ENCODE data around the gene GGA2.
"Not testable (repeated sequence)": the region's sequence is repeated elsewhere in the genome, so short reads cannot be mapped to it uniquely, and the experiment has no call there.

The GGA2 gene

GRCh38 chr16:23469814-23470213 is 40.5 kb downstream of the GGA2 start:
- no peak overlapping the region for H3K4me3 ChIP-seq (ENCODE audit: extremely low read depth, insufficient read depth, low read length, poor library complexity, severe bottlenecking)
- H3K36me3 ChIP-seq (ENCODE audit: control insufficient read depth, insufficient read depth, low read length): peaks cover 80% of the 10 kb centered on the region
- H3K27ac ChIP-seq (ENCODE audit: low read depth, low read length, severe bottlenecking): no peak overlapping the region
- H3K4me1 ChIP-seq (ENCODE audit: control insufficient read depth, insufficient read depth, low read length, poor library complexity, severe bottlenecking): no peaks in the 10 kb centered on the region
- H3K9me3 ChIP-seq (ENCODE audit: control insufficient read depth, low read length): no peaks in the 10 kb centered on the region
- WGBS, 2 experiments (ENCODE audit: insufficient coverage in 2 of 2): 85 to 91% methylated on average over 6 of the region's 6 CpGs

- peaks cover 75% of the 10 kb centered on the region for H3K36me3 ChIP-seq (ENCODE audit: control insufficient read depth, insufficient read depth, low read length)
- H3K9me3 ChIP-seq (ENCODE audit: control insufficient read depth, low read length): no peaks in the 10 kb centered on the region
- no peak overlapping the region for H3K4me3 ChIP-seq (ENCODE audit: extremely low read depth, insufficient read depth, low read length, poor library complexity, severe bottlenecking)
- 95 to 100% methylated on average over 2 of the region's 4 CpGs for WGBS, 2 experiments (ENCODE audit: insufficient coverage in 2 of 2)
- H3K4me1 ChIP-seq (ENCODE audit: control insufficient read depth, insufficient read depth, low read length, poor library complexity, severe bottlenecking): no peaks in the 10 kb centered on the region
- no peak overlapping the region for H3K27ac ChIP-seq (ENCODE audit: low read depth, low read length, severe bottlenecking)
Observed at GRCh38 chr16:23466162-23466885, 44.0 kb downstream of the GGA2 start.

GRCh38 chr16:23465179-23465578 is 45.1 kb downstream of the GGA2 start:
- no peaks in the 10 kb centered on the region for H3K9me3 ChIP-seq (ENCODE audit: control insufficient read depth, low read length)
- no peak overlapping the region for H3K4me3 ChIP-seq (ENCODE audit: extremely low read depth, insufficient read depth, low read length, poor library complexity, severe bottlenecking)
- H3K36me3 ChIP-seq (ENCODE audit: control insufficient read depth, insufficient read depth, low read length): peaks cover 80% of the 10 kb centered on the region
- no peak overlapping the region for H3K27ac ChIP-seq (ENCODE audit: low read depth, low read length, severe bottlenecking)
- no peaks in the 10 kb centered on the region for H3K4me1 ChIP-seq (ENCODE audit: control insufficient read depth, insufficient read depth, low read length, poor library complexity, severe bottlenecking)
- 88 to 94% methylated on average over 2 of the region's 2 CpGs for WGBS, 2 experiments (ENCODE audit: insufficient coverage in 2 of 2)

- 100% methylated on average over 1 of the region's 1 CpG for WGBS, 2 experiments (ENCODE audit: insufficient coverage in 2 of 2)
- Histone ChIP-seq H3K36me3 (ENCODE audit: control insufficient read depth, insufficient read depth, low read length) (peaks cover 75% of the 10 kb centered on the region), H3K4me1 (ENCODE audit: control insufficient read depth, insufficient read depth, low read length, poor library complexity, severe bottlenecking) (no peaks in the 10 kb centered on the region), H3K9me3 (ENCODE audit: control insufficient read depth, low read length) (no peaks in the 10 kb centered on the region), H3K4me3 (ENCODE audit: extremely low read depth, insufficient read depth, low read length, poor library complexity, severe bottlenecking) (no peak overlapping the region), H3K27ac (ENCODE audit: low read depth, low read length, severe bottlenecking) (no peak overlapping the region)
Observed at GRCh38 chr16:23464196-23464595, 46.1 kb downstream of the GGA2 start.

- not testable (repeated sequence) for H3K27ac ChIP-seq (ENCODE audit: low read depth, low read length, severe bottlenecking); H3K4me3 ChIP-seq (ENCODE audit: extremely low read depth, insufficient read depth, low read length, poor library complexity, severe bottlenecking)
- H3K36me3 ChIP-seq (ENCODE audit: control insufficient read depth, insufficient read depth, low read length): peaks cover 67% of the 10 kb centered on the region
Observed at GRCh38 chr16:23462994-23463393, 47.3 kb downstream of the GGA2 start.

GRCh38 chr16:23453338-23454052 is 56.8 kb downstream of the GGA2 start:
- H3K27ac ChIP-seq (ENCODE audit: low read depth, low read length, severe bottlenecking): peak overlapping the region; percentile 45
- H3K4me1 ChIP-seq (ENCODE audit: control insufficient read depth, insufficient read depth, low read length, poor library complexity, severe bottlenecking): no peaks in the 10 kb centered on the region
- H3K36me3 ChIP-seq (ENCODE audit: control insufficient read depth, insufficient read depth, low read length): peaks cover 17% of the 10 kb centered on the region
- 36 to 49% methylated on average over 18 to 26 of the region's 37 CpGs for WGBS, 2 experiments (ENCODE audit: insufficient coverage in 2 of 2)
- H3K4me3 ChIP-seq (ENCODE audit: extremely low read depth, insufficient read depth, low read length, poor library complexity, severe bottlenecking): peak overlapping the region; percentile 81
- H3K9me3 ChIP-seq (ENCODE audit: control insufficient read depth, low read length): no peaks in the 10 kb centered on the region

More at GRCh38 chr16:23462994-23463393, 47.3 kb downstream of the GGA2 start:
- H3K4me1 ChIP-seq (ENCODE audit: control insufficient read depth, insufficient read depth, low read length, poor library complexity, severe bottlenecking); H3K9me3 ChIP-seq (ENCODE audit: control insufficient read depth, low read length): not testable (repeated sequence)
- 91% methylated on average over 3 of the region's 6 CpGs; no CpG with 5 or more reads in 1 of the 2 experiments for WGBS, 2 experiments (ENCODE audit: insufficient coverage in 2 of 2)

- Histone ChIP-seq H3K27ac (ENCODE audit: low read depth, low read length, severe bottlenecking) (peak within 1 kb of the TSS; percentile 65), H3K9me3 (ENCODE audit: control insufficient read depth, low read length) (no peaks in the 10 kb centered on the region), H3K36me3 (ENCODE audit: control insufficient read depth, insufficient read depth, low read length) (peaks cover 16% of the 10 kb centered on the region), H3K4me3 (ENCODE audit: extremely low read depth, insufficient read depth, low read length, poor library complexity, severe bottlenecking) (peak within 1 kb of the TSS; percentile 81), H3K4me1 (ENCODE audit: control insufficient read depth, insufficient read depth, low read length, poor library complexity, severe bottlenecking) (no peaks in the 10 kb centered on the region)
- 0% methylated on average over 42 to 48 of the region's 57 CpGs for WGBS, 2 experiments (ENCODE audit: insufficient coverage in 2 of 2)
Observed at GRCh38 chr16:23452572-23453337, 57.5 kb downstream of the GGA2 start, which contains the start of gene COG7. Gene COG7 (minus strand): TSS chr16:23453189. CDS start chr16:23452994, 195 bp downstream.

GRCh38 chr16:23452221-23452571 is 58.1 kb downstream of the GGA2 start:
- H3K27ac ChIP-seq (ENCODE audit: low read depth, low read length, severe bottlenecking): peak overlapping the region; percentile 65
- no peaks in the 10 kb centered on the region for H3K4me1 ChIP-seq (ENCODE audit: control insufficient read depth, insufficient read depth, low read length, poor library complexity, severe bottlenecking)
- WGBS, 2 experiments (ENCODE audit: insufficient coverage in 2 of 2): 2 to 15% methylated on average over 4 to 7 of the region's 10 CpGs
- H3K9me3 ChIP-seq (ENCODE audit: control insufficient read depth, low read length): no peaks in the 10 kb centered on the region
- peak overlapping the region; percentile 81 for H3K4me3 ChIP-seq (ENCODE audit: extremely low read depth, insufficient read depth, low read length, poor library complexity, severe bottlenecking)
- H3K36me3 ChIP-seq (ENCODE audit: control insufficient read depth, insufficient read depth, low read length): peaks cover 10% of the 10 kb centered on the region

- no peak overlapping the region for H3K4me3 ChIP-seq (ENCODE audit: extremely low read depth, insufficient read depth, low read length, poor library complexity, severe bottlenecking)
- H3K27ac ChIP-seq (ENCODE audit: low read depth, low read length, severe bottlenecking): no peak overlapping the region
- H3K4me1 ChIP-seq (ENCODE audit: control insufficient read depth, insufficient read depth, low read length, poor library complexity, severe bottlenecking): no peaks in the 10 kb centered on the region
- no peaks in the 10 kb centered on the region for H3K9me3 ChIP-seq (ENCODE audit: control insufficient read depth, low read length)
- H3K36me3 ChIP-seq (ENCODE audit: control insufficient read depth, insufficient read depth, low read length): peaks cover 26% of the 10 kb centered on the region
- 80 to 84% methylated on average over 1 to 2 of the region's 4 CpGs for WGBS, 2 experiments (ENCODE audit: insufficient coverage in 2 of 2)
Observed at GRCh38 chr16:23448392-23448791, 61.9 kb downstream of the GGA2 start.

DNA sequence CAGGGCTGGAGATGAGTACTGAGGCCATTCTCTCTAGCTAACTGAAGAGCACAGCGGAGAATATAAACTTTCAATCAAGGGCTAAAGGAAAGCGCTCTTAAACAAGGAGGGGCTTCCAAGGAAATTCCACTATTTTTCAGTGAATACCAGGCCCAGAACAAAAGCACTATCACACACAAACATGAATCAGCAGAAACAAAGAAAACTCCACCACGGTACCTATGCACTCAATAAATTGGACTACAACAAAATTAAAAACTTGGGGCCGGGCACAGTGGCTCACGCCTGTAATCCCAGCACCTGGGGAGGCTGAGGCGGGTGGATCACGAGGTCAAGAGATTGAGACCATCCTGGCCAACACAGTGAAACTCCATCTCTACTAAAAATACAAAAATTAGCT is 72.8 kb downstream of the GGA2 start:
- WGBS, 2 experiments (ENCODE audit: insufficient coverage in 2 of 2): 92 to 100% methylated on average over 3 to 5 of the region's 7 CpGs
- H3K4me3 ChIP-seq (ENCODE audit: extremely low read depth, insufficient read depth, low read length, poor library complexity, severe bottlenecking); H3K27ac ChIP-seq (ENCODE audit: low read depth, low read length, severe bottlenecking); H3K9me3 ChIP-seq (ENCODE audit: control insufficient read depth, low read length); H3K4me1 ChIP-seq (ENCODE audit: control insufficient read depth, insufficient read depth, low read length, poor library complexity, severe bottlenecking): not testable (repeated sequence)
- H3K36me3 ChIP-seq (ENCODE audit: control insufficient read depth, insufficient read depth, low read length): peaks cover 62% of the 10 kb centered on the region

All from mesodermal cell (in vitro differentiated cells).